ENCODE results near the gene RELCH. TPM values are rescaled to one million over a fixed set of nuclear protein-coding genes. Genes with fewer than 3 reads are reported as not detected.

The RELCH gene
- total RNA-seq, 1 donor from 2014 or later, result 76.2 TPM

DNA sequence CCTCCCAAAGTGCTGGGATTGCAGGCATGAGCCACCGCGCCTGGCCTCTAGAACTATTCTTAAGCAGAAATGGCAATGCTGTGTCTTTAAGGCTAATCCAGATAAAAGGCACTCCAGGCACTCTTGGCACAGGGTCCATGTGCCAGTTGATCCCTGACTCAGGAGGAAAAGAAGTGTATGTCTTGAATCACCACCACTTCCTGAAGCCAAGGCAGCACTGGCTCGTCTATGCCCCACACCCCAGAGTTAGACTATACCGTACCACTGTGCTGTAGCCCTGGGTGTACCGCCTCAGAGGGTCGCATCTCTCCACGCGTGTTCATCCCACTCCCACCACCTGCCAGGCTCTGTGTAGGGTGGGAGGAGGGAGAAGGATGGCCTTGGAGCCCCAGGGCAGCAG, 147.1 kb downstream of the RELCH start:
- DNase-seq (ENCODE audit: low spot score in 2 of 2) (no peak), FAIRE-seq (no peak)

- no peak for DNase-seq (ENCODE audit: low spot score in 2 of 2)
- FAIRE-seq, result no peak
These were observed 148.4 kb downstream of the RELCH start for GRCh38 chr18:62335494-62335893.

- DNase-seq (ENCODE audit: low spot score in 2 of 2) (no peak), FAIRE-seq (no peak)
These were observed 149.6 kb downstream of the RELCH start for GRCh38 chr18:62336618-62337017.

GRCh38 chr18:62337336-62337735, 150.3 kb downstream of the RELCH start:
- no peak for FAIRE-seq

DNA sequence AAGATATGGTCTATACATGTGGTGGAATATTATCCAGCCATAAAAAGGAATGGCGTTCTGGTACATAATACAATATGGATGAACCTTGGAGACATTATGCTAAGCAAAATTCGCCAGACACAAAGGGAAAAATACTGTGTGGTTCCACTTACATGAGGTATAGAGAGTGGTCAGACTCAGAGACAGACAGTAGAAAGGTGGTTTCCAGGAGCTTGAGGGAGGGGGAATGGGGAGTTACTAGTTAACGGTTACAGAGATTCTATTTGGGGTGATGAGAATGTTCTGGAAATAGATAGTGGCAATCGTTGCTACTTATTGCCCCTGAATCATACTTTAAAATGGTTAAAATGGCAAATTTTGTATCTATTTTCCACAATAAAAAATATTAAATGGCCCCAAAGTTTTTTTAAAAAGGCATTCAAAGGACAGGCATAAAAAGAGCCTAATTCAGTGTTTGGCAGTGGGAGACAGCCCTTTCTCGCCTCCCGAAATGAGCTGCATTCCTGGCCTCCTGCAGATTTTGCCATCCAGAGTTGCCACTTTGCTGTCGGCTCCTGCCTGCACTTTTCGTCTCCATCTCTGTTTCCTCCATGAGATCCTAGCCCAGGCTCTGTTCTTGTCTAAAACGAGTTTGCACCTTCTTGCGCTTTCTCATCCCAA, 151.5 kb downstream of the RELCH start:
- no peak for FAIRE-seq

More at GRCh38 chr18:62337336-62337735, 150.3 kb downstream of the RELCH start:
- DNase-seq (ENCODE audit: low spot score in 2 of 2), result no peak

DNA sequence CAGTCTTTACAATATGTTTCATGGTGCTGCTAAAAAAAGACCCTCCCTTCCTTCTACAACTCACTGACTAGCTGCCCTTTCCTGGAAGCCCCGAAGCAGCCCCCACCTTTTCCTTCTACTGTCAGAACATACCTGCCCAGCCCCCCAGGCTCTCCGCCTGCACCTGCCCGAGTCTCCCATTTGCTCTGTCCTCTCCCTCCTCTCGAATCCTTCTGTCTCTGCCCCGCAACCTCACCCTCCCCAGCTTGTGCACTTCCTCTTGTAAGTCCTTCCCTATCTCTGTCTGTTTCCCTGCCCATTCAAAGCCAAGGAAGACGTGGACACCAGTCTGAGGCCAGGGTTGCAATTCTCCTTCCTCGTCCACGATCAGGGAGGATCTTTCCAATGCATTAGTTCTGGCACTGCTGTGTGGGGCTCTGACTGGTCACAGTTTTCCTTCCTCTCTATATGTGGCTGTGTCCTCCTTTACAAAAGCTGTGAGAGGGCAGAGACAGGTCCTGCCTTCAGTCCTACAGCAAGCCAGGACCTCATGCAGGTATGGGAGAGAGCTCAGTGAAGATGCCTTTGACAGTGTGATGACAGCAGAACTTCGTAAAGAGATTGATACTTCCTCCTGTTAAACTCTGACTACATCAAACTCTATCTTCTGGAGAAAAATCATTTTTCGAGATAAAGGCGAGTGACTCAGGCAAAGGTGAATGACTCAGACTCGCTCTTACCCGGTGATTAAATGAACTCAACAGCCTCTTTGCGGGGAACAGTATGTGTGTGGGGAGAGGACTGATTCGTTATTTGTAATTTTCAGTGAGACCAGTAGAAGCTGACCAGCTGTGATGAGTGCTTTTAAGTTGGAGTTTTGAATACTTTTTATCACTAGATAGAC, 152.3 kb downstream of the RELCH start:
- DNase-seq (ENCODE audit: low spot score in 2 of 2) (no peak), FAIRE-seq (no peak)

More for the DNA sequence above, 151.5 kb downstream of the RELCH start:
- DNase-seq (ENCODE audit: low spot score in 2 of 2), result no peak

DNA sequence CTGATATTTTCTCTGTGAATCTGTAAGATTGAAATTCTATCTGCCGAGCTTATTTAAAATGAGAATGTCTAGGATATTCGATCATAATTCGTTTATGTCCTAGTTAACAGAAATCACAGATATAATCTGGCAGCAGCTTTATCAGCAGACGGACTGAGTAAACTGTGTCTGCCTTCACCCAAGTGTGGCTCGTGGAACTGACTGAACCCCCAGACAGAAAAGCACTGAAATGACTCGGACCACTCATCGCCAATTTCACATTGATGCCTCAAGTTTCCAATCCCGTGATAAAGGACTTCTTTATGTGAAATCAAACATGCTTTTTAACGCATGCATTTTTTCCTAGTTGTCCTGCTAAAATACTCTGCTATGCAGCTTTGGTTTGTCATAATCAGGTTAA, 153.9 kb downstream of the RELCH start:
- no peak for FAIRE-seq
- DNase-seq (ENCODE audit: low spot score in 2 of 2), result no peak

DNA sequence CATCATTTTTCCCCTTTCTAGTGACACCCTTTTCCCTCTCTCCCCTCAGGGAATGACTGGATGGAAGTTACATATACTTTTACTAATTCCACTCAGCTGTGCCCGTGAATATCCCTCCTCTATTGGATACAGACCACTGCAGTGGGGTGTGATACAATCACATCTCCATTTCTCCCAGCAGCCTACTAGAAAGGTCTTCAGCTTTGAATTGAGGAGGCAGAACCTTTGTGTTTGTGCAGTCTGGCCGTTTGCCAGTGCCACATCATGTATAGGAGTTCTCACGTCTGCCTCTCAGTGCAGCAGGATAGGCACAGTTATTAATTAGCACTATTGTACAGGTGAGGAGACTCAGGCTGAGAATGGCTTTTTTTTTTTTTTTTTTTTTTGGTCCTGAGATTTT, 154.4 kb downstream of the RELCH start:
- no peak for FAIRE-seq

DNA sequence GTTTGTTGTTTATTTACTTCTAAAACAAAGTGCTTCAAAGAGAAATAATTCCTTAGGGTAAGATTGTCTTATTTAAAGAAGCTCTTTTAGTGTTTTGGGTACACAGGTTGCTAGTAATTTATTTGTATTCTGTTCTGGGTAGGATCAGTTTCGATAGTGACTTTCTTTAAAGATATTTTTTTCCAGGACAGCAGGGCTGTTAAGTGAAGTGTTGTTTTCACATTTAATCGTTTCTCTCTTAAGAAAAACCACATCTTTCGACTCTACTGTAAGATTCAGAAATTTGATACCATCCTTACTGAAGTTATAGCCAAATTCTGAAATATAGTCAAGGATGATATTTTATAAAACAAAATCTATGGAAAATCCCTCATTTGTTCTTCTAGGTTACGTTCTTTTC, 155.8 kb downstream of the RELCH start:
- no peak for FAIRE-seq
- no peak for DNase-seq (ENCODE audit: low spot score in 2 of 2)

More for the DNA sequence above, 154.4 kb downstream of the RELCH start:
- no peak for DNase-seq (ENCODE audit: low spot score in 2 of 2)

DNA sequence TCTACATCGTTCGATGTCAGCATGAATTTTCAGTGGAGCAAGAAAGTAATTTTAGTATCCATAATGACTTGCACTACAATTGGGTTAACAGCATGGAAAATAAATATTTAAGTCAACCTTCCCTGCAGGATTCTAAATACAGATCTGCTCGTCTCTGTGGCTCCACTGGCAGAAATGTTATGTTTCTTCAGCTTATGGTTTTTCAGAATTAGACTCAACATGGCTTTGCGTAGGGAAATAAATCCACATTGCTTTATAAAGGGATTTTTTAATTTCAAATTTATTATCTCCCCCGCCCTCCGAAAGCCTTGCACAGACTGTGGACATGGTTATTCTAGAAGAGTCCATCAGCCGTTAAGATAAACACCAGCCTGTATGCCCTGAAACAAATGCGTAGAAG, 156.3 kb downstream of the RELCH start:
- DNase-seq (ENCODE audit: low spot score in 2 of 2) (no peak), FAIRE-seq (no peak)

DNA sequence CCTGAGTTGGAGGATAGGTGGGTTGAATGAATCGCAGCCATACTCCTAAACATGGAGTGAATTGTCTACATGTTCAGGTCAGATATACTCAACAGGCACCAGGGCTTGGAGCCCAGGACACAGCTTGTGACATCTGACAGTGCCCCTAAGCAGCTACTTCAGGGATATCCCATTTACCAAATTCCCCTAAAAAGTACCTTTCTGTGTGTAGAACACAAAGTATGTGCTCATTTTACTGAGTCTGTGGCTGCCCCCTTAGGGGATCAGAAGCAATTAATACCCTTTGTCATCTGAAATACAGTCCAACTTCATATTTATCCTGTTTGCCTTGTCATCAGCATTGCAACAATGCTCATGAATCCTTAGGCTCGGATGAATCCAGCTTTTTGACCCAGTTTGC, 158.9 kb downstream of the RELCH start:
- DNase-seq (ENCODE audit: low spot score in 2 of 2) (no peak), FAIRE-seq (no peak)

- DNase-seq (ENCODE audit: low spot score in 2 of 2) (no peak), FAIRE-seq (no peak)
These were observed 159.5 kb downstream of the RELCH start for GRCh38 chr18:62346333-62347088.

GRCh38 chr18:62347089-62347506, 160.0 kb downstream of the RELCH start:
- FAIRE-seq (no peak), DNase-seq (ENCODE audit: low spot score in 2 of 2) (no peak)

DNA sequence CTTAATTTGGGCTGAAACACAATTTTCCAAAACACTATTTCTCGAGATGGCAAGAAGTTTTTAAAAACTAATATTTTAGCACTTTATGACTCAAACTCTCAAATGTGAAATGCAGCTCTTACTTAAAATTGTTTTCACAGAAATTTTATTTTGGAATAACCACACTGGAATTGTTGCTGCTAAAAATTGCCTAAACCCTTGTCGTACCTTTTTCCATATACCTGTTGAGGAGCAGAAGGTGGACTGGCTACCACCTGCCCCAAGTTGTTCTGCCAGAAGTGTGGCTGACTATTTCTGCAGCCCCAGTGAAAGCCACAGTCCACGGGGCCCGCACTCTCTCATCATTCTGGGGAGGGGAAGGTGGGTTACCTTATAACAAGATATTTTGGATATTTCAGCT, 161.4 kb downstream of the RELCH start:
- no peak for DNase-seq (ENCODE audit: low spot score in 2 of 2)
- FAIRE-seq, result no peak

DNA sequence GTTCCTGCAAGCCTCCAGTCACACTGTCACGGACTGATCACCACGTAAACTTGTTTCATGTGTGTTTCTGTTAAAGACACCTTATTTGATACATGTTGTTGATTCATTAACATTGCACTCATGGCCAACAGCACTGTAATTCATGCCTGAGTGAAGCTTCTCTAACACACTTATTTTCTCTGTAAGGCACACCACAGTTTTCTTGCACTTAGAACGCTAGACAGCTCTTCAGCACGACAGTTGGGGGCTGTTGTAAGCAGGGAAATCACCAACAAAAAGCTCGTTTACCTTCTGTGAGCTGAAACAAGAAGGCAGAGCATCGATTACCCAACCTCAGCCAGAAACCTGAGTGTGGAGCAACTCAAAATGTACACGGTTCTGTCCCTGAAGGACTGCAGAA, 166.1 kb downstream of the RELCH start:
- DNase-seq (ENCODE audit: low spot score in 2 of 2), result no peak
- no peak for FAIRE-seq

GRCh38 chr18:62354151-62354550, 167.1 kb downstream of the RELCH start:
- DNase-seq (ENCODE audit: low spot score in 2 of 2) (no peak), FAIRE-seq (no peak)

DNA sequence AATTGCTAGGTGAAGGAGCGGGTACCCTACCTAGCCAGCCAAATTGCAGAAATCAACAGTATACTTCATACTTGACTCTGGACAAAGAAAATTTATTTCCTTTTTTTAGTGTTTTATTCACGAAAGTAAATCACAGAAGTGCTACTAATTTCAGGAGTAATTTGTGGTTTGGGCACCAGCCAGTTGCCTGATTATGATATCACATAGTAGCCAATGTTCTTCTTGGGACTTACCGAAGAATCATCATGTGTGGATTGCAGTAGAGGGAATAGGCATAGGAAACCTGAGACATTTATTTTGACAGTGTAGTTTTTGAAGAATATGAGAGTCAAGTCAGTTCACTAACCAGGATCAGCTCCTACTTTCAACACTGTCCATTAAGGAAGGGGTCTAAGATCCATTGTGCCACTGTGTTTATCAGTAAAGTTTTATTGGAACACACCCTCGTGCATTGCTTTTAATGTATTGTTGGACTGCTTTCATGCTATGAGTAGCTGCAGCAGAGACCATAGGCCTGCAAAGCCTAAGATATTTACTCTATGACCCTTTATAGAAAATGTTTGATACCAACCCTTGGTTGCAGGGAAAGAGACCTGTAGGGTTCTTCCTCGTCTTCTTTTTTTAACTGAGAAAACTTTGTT, 170.1 kb downstream of the RELCH start:
- FAIRE-seq (no peak), DNase-seq (ENCODE audit: low spot score in 2 of 2) (no peak)
